DMS53 treated with DMSO at 0.1 percent for 48 hours (cell line): Measurements from ENCODE around the gene PMEL.
"Not testable (repeated sequence)": the region's sequence is repeated elsewhere in the genome, so short reads cannot be mapped to it uniquely, and the experiment has no call there.

Experiments
- DNase-seq: peaks from one replicate; lab custom pipeline; 2025; ENCODE audit not compliant: unreplicated experiment; lab: John Stamatoyannopoulos, UW

PMEL gene

GRCh38 chr12:55925870-55926737, 39.7 kb downstream of the PMEL start:
- DNase-seq, result no peak

DNA sequence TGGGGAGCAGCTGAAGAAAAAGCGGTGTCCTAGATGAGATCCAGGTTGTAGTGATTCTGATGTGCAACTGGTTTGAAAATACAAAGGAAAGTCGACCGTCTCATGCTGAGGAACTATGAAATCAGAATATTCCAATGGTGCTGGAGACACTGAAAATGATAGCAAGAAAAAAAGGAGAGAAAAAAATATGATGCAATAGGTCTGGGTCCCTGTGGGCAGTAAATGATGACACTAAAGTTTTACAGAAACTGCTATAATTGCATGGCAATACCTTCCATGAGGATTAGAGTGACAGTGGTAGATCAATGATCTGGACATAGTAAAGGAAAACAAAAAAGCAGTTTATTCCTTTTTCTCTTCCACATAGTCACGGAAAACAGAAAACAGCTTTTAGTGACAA, 40.5 kb downstream of the PMEL start:
- no peak for DNase-seq

DNA sequence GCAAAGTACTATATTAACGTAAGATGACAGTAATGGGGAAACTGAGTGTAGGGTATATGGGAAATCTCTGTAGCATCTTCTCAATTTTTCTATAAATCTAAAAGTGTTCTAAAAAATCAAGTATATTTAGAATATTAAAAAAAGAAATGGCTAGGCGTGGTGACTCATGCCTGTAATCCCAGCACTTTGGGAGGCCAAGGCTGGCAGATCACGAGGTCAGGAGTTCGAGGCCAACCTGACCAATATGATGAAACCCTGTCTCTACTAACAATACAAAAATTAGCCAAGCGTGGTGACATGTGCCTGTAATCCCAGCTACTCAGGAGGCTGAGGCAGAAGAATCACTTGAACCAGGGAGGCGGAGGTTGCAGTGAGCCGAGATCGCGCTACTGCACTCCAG, 42.2 kb downstream of the PMEL start:
- not testable (repeated sequence) for DNase-seq

DNA sequence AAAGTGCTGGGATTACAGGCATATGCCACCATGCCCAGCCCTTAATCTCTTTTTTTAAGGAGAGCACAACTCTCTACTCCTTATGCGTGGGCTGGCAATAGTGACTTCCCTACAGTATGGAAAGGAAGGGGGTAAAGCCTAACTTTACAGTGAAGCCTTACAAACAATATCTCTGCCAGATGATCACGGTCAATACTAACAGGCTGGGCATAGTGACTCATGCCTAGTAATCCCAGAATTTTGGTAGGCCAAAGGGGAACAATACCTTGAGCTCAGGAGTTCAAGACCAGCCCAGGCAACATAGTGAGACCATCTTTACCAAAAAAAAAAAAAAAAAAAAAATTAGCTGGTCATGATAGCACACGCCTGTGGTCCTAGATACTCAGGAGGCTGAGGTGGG, 43.7 kb downstream of the PMEL start:
- DNase-seq, result no peak

GRCh38 chr12:55919032-55919431, 46.8 kb downstream of the PMEL start:
- DNase-seq, result not testable (repeated sequence)

- no peak for DNase-seq
Observed at GRCh38 chr12:55915482-55915859, 50.4 kb downstream of the PMEL start.

GRCh38 chr12:55912908-55913307, 52.9 kb downstream of the PMEL start:
- DNase-seq, result no peak

DNA sequence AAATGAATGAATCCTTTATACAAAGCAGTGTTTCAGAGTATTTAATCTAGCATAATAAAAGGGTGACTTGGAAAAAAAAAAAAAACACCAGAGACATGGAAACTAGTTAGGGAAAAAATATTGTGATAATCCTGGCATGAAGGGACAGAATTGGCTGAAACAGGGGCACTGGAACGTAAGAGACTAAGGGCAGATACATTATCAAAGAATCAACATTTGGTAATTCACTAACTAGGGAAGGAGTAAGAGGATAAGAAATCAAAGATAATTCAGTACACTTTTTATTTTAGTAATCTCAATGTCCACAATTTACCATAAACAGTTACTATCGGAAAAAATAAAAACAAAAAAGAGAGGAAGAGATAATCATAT, 56.3 kb downstream of the PMEL start:
- no peak for DNase-seq

- no peak for DNase-seq
Observed at GRCh38 chr12:55908726-55909512, 56.9 kb downstream of the PMEL start.

- DNase-seq, result no peak
Observed at GRCh38 chr12:55906056-55906455, 59.8 kb downstream of the PMEL start.
